Measurements from ENCODE around the gene GFI1B. TPM values are rescaled to one million over a fixed set of nuclear protein-coding genes. Genes with fewer than 3 reads are reported as not detected.
"Not testable (repeated sequence)": the region's sequence is repeated elsewhere in the genome, so short reads cannot be mapped to it uniquely, and the experiment has no call there.

GFI1B gene
- polyA plus RNA-seq, 4 donors = 0.76 to 8.5 (median 1.1) TPM

DNA sequence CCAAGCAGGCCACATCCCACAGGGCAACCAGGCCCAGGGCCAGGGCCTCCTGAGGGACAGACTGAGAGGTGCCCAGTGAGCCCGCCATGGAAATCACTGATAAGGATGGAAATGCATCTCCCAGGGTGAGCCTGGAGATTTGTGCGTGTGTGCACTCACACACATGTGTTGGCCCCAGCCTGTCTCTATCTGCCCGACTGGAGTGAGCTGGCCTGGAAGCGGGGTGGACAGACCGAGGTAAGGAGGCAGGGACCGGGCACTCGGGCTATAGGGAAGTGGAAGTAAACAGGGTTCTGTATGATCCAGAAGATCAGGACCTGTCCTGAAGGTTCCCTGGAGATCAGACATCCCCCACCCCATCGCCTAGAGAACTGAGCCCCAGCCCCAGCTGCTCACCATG, 17.4 kb downstream of the GFI1B start:
- Histone ChIP-seq H3K36me3 (ENCODE audit: control insufficient read depth in 3 of 3, insufficient read depth in 2 of 3, low read depth in 1 of 3, low read length in 3 of 3) (peaks cover 0 to 5% (median 0%) of the 10 kb centered on the region in 3 donors), H3K9me3 (ENCODE audit: control insufficient read depth in 2 of 2, insufficient read depth in 1 of 2, low read depth in 1 of 2, low read length in 1 of 2) (no peaks in the 10 kb centered on the region), H3K27ac (ENCODE audit: low read depth in 1 of 3, low read length in 2 of 3) (no peak overlapping the region), H3K4me1 (ENCODE audit: control insufficient read depth in 3 of 3, insufficient read depth in 2 of 3, low read depth in 1 of 3, low read length in 2 of 3) (peaks cover 0 to 19% (median 0%) of the 10 kb centered on the region in 3 donors), H3K4me3 (ENCODE audit: low read depth in 1 of 3, low read length in 3 of 3) (no peak overlapping the region), H3K27me3 (ENCODE audit: control insufficient read depth in 3 of 3, insufficient read depth in 3 of 3, low read length in 3 of 3) (peaks cover 0 to 16% (median 0%) of the 10 kb centered on the region in 3 donors)
- DNase-seq (no peak), FAIRE-seq (no peak)
- WGBS, 3 donors = 72 to 87% (median 78%) methylated on average over 8 of the region's 8 CpGs

DNA sequence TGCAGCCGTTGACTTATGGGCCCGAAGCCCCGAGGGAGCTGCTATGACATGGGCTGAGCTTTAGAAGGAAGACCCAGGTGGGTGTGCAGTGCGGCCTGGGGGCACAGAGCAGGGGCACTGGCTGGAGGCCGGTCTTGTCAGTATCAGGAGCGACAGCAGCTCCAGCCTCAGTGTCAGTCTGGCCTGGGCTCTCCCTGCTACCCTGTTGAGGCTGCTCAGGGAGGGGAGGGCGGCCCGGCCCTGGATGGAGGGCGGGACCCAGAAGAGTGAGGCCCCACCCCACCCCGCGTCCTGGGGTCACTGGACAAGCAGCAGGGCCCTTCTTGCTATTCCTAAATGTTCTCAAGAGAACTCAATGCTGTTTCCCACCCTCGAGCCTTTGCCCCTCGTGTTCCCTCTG, 18.0 kb downstream of the GFI1B start:
- Histone ChIP-seq H3K4me1 (ENCODE audit: control insufficient read depth in 3 of 3, insufficient read depth in 2 of 3, low read depth in 1 of 3, low read length in 2 of 3) (peaks cover 0 to 19% (median 0%) of the 10 kb centered on the region in 3 donors), H3K36me3 (ENCODE audit: control insufficient read depth in 3 of 3, insufficient read depth in 2 of 3, low read depth in 1 of 3, low read length in 3 of 3) (peaks cover 0 to 2% (median 0%) of the 10 kb centered on the region in 3 donors), H3K27me3 (ENCODE audit: control insufficient read depth in 3 of 3, insufficient read depth in 3 of 3, low read length in 3 of 3) (peaks cover 0 to 14% (median 0%) of the 10 kb centered on the region in 3 donors), H3K4me3 (ENCODE audit: low read depth in 1 of 3, low read length in 3 of 3) (no peak overlapping the region), H3K27ac (ENCODE audit: low read depth in 1 of 3, low read length in 2 of 3) (no peak overlapping the region), H3K9me3 (ENCODE audit: control insufficient read depth in 2 of 2, insufficient read depth in 1 of 2, low read depth in 1 of 2, low read length in 1 of 2) (no peaks in the 10 kb centered on the region)
- DNase-seq (no peak), FAIRE-seq (no peak)
- WGBS, 3 donors = 71 to 76% (median 72%) methylated on average over 10 to 13 of the region's 13 CpGs

- Histone ChIP-seq H3K36me3 (ENCODE audit: control insufficient read depth in 3 of 3, insufficient read depth in 2 of 3, low read depth in 1 of 3, low read length in 3 of 3) (peaks cover 0 to 2% (median 0%) of the 10 kb centered on the region in 3 donors), H3K9me3 (ENCODE audit: control insufficient read depth in 2 of 2, insufficient read depth in 1 of 2, low read depth in 1 of 2, low read length in 1 of 2) (no peaks in the 10 kb centered on the region), H3K27me3 (ENCODE audit: control insufficient read depth in 3 of 3, insufficient read depth in 3 of 3, low read length in 3 of 3) (peaks cover 0 to 12% (median 0%) of the 10 kb centered on the region in 3 donors), H3K4me1 (ENCODE audit: control insufficient read depth in 3 of 3, insufficient read depth in 2 of 3, low read depth in 1 of 3, low read length in 2 of 3) (peaks cover 0 to 19% (median 0%) of the 10 kb centered on the region in 3 donors), H3K4me3 (ENCODE audit: low read depth in 1 of 3, low read length in 3 of 3) (no peak overlapping the region), H3K27ac (ENCODE audit: low read depth in 1 of 3, low read length in 2 of 3) (no peak overlapping the region)
- 61 to 72% (median 71%) methylated on average over 4 of the region's 4 CpGs for WGBS, 3 donors
- FAIRE-seq (no peak), DNase-seq (no peak)
Measured at GRCh38 chr9:132997591-132997990, 19.1 kb downstream of the GFI1B start.

- 74 to 78% (median 78%) methylated on average over 3 to 4 of the region's 4 CpGs for WGBS, 3 donors
- not testable (repeated sequence) for FAIRE-seq
Measured at GRCh38 chr9:132998221-132998620, 19.7 kb downstream of the GFI1B start.

DNA sequence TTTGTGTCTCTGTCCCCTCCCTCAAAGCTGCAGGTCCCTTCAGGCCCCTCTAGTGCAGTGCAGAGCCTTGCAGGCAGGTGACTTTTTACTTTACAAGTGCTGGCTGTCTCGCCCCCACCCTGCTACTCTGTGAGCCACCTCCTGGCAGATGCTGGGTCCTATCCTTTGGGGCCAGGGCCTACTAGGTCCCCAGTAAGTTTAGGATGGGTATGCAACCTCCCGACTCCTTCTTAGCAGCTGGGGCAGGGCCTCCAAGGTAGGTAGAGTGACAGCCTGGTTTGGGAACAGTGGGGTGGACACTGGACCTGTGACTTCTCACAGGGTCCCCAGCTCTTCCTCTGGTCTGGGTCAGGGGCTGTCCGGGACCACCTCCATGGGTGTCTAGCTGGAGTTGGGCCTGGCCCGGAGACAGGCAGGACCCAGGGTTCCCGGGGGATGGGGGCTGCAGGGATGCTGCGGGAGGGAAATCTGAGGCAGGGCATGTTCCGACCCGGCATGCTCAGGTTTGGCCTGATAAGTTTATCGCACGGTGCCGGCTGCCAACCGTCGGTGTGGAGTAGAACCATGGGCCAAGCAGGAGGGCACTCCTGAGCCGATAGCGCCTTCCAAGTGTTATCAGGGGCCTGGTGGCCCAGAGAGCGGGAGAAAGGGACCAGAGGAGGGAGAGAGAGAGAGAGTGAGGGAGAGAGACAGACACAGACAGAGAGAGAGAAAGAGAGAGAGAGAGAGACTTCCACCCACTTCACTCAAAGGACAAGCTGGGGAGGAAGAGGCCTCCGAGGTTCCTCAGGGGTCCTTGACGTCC, 20.5 kb downstream of the GFI1B start:
- H3K9me3 ChIP-seq (ENCODE audit: control insufficient read depth in 2 of 2, insufficient read depth in 1 of 2, low read depth in 1 of 2, low read length in 1 of 2) = no peaks in the 10 kb centered on the region
- H3K27ac ChIP-seq (ENCODE audit: low read depth in 1 of 3, low read length in 2 of 3) = no peak overlapping the region
- FAIRE-seq = no peak
- H3K27me3 ChIP-seq (ENCODE audit: control insufficient read depth in 3 of 3, insufficient read depth in 3 of 3, low read length in 3 of 3) = peaks cover 0 to 10% (median 0%) of the 10 kb centered on the region in 3 donors
- H3K4me3 ChIP-seq (ENCODE audit: low read depth in 1 of 3, low read length in 3 of 3) = no peak overlapping the region
- no peak for DNase-seq
- peaks cover 0 to 2% (median 0%) of the 10 kb centered on the region in 3 donors for H3K36me3 ChIP-seq (ENCODE audit: control insufficient read depth in 3 of 3, insufficient read depth in 2 of 3, low read depth in 1 of 3, low read length in 3 of 3)
- peaks cover 0 to 17% (median 0%) of the 10 kb centered on the region in 3 donors for H3K4me1 ChIP-seq (ENCODE audit: control insufficient read depth in 3 of 3, insufficient read depth in 2 of 3, low read depth in 1 of 3, low read length in 2 of 3)
- 39 to 75% (median 55%) methylated on average over 18 of the region's 18 CpGs for WGBS, 3 donors

More at GRCh38 chr9:132998221-132998620, 19.7 kb downstream of the GFI1B start:
- H3K36me3 ChIP-seq (ENCODE audit: control insufficient read depth in 3 of 3, insufficient read depth in 2 of 3, low read depth in 1 of 3, low read length in 3 of 3); H3K27ac ChIP-seq (ENCODE audit: low read depth in 1 of 3, low read length in 2 of 3); H3K9me3 ChIP-seq (ENCODE audit: control insufficient read depth in 2 of 2, insufficient read depth in 1 of 2, low read depth in 1 of 2, low read length in 1 of 2); DNase-seq; H3K4me3 ChIP-seq (ENCODE audit: low read depth in 1 of 3, low read length in 3 of 3): not testable (repeated sequence)
- Histone ChIP-seq H3K4me1 (ENCODE audit: control insufficient read depth in 3 of 3, insufficient read depth in 2 of 3, low read depth in 1 of 3, low read length in 2 of 3) (peaks cover 0 to 19% (median 0%) of the 10 kb centered on the region in 3 donors), H3K27me3 (ENCODE audit: control insufficient read depth in 3 of 3, insufficient read depth in 3 of 3, low read length in 3 of 3) (peaks cover 0 to 12% (median 0%) of the 10 kb centered on the region in 3 donors)

DNA sequence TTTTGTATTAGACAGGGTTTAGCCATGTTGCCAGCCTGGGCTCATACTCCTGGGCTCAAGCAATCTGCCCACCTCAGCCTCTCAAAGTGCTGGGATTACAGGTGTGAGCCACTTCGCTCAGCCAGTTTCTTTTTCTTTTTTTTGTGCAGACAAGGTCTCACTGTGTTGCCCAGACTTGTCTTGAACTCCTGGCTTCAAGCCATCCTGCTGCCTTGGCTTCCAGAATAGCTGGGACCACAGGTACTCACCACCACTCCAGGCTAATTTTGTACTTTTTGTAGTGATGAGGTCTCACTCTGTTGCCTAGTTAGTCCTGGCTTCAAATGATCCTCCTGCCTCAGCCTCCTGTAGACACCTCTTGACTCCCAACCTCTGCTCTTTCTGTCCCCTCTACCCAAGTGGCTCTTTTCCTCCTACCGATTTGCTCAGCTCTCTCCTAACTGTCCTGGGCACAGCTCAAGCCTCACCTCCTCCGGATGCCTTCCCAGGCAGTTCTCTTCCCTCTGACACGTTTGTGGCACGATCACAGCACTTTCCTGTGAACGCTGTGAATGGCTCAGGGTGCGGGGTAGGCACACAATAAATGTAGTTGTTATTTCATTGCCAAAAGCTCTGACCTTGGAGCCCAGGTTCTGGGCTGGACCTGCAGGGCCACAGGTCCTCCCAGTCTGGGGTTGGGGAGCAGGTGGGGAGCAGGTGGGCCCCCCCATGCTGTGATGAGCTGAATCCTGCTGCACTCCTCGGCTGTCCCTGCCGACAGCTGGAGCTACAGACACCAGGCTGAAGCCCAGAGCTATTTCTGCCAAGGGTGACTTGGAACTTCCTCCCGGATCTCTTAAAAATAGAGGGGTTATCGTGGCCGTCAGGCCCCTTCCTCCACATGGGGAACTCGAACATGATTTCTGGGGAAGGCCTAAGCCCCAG, 23.9 kb downstream of the GFI1B start:
- H3K9me3 ChIP-seq (ENCODE audit: control insufficient read depth in 2 of 2, insufficient read depth in 1 of 2, low read depth in 1 of 2, low read length in 1 of 2) = no peaks in the 10 kb centered on the region
- 50 to 56% (median 55%) methylated on average over 13 of the region's 13 CpGs for WGBS, 3 donors
- H3K4me1 ChIP-seq (ENCODE audit: control insufficient read depth in 3 of 3, insufficient read depth in 2 of 3, low read depth in 1 of 3, low read length in 2 of 3) = peaks cover 0 to 14% (median 0%) of the 10 kb centered on the region in 3 donors
- no peak for FAIRE-seq
- H3K4me3 ChIP-seq (ENCODE audit: low read depth in 1 of 3, low read length in 3 of 3) = no peak overlapping the region
- peaks cover 0 to 6% (median 0%) of the 10 kb centered on the region in 3 donors for H3K27me3 ChIP-seq (ENCODE audit: control insufficient read depth in 3 of 3, insufficient read depth in 3 of 3, low read length in 3 of 3)
- no peaks in the 10 kb centered on the region for H3K36me3 ChIP-seq (ENCODE audit: control insufficient read depth in 3 of 3, insufficient read depth in 2 of 3, low read depth in 1 of 3, low read length in 3 of 3)
- no peak overlapping the region for H3K27ac ChIP-seq (ENCODE audit: low read depth in 1 of 3, low read length in 2 of 3)
- DNase-seq = no peak

DNA sequence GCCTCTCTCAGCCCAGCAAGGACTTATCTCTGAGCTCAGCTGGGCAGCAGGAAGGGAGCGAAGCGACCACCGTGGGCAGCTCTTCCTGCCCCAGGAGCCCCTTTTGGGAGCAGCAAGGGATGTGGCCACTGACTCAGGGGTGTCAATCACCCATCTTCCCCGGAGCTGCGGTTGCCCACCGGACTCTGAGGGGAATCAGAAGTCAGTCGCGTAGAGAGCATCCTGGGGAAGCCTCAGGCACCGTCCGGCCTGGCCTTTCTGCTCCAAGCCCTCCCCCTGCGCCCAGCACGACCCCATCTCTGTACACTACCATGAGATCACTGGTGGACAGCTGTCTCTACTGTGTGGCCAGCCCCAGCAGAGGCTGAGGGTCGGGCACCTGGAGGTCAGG, 24.6 kb downstream of the GFI1B start:
- WGBS, 3 donors = 54 to 81% (median 59%) methylated on average over 13 of the region's 13 CpGs
- no peaks in the 10 kb centered on the region for H3K9me3 ChIP-seq (ENCODE audit: control insufficient read depth in 2 of 2, insufficient read depth in 1 of 2, low read depth in 1 of 2, low read length in 1 of 2)
- H3K4me3 ChIP-seq (ENCODE audit: low read depth in 1 of 3, low read length in 3 of 3) = no peak overlapping the region
- no peaks in the 10 kb centered on the region for H3K36me3 ChIP-seq (ENCODE audit: control insufficient read depth in 3 of 3, insufficient read depth in 2 of 3, low read depth in 1 of 3, low read length in 3 of 3)
- no peak for FAIRE-seq
- peaks cover 0 to 6% (median 0%) of the 10 kb centered on the region in 3 donors for H3K27me3 ChIP-seq (ENCODE audit: control insufficient read depth in 3 of 3, insufficient read depth in 3 of 3, low read length in 3 of 3)
- H3K4me1 ChIP-seq (ENCODE audit: control insufficient read depth in 3 of 3, insufficient read depth in 2 of 3, low read depth in 1 of 3, low read length in 2 of 3) = peaks cover 0 to 14% (median 0%) of the 10 kb centered on the region in 3 donors
- H3K27ac ChIP-seq (ENCODE audit: low read depth in 1 of 3, low read length in 2 of 3) = no peak overlapping the region
- no peak for DNase-seq

DNA sequence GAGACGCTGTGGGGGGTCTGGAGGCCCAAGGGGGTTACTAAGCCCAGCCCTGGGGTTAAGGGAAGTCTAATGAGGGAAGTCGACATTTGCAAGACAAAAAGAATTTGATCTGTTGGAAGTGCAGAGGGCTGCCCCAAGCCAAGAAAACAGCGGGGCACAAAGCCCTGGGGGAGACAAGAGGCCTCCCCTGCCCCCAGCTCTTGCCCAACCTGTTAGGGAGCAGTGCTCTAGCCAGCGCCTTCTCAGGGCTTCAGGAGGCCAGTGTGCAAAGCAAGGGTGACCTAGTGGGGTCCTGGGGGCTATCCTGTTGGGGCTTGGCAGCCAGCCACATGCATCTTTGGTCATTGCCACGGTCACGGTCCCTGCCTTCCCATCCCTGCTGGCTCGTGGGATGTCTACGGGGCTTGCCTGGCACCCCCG, 25.2 kb downstream of the GFI1B start:
- Histone ChIP-seq H3K9me3 (ENCODE audit: control insufficient read depth in 2 of 2, insufficient read depth in 1 of 2, low read depth in 1 of 2, low read length in 1 of 2) (no peaks in the 10 kb centered on the region), H3K36me3 (ENCODE audit: control insufficient read depth in 3 of 3, insufficient read depth in 2 of 3, low read depth in 1 of 3, low read length in 3 of 3) (no peaks in the 10 kb centered on the region), H3K4me1 (ENCODE audit: control insufficient read depth in 3 of 3, insufficient read depth in 2 of 3, low read depth in 1 of 3, low read length in 2 of 3) (peaks cover 0 to 14% (median 0%) of the 10 kb centered on the region in 3 donors), H3K27ac (ENCODE audit: low read depth in 1 of 3, low read length in 2 of 3) (no peak overlapping the region), H3K27me3 (ENCODE audit: control insufficient read depth in 3 of 3, insufficient read depth in 3 of 3, low read length in 3 of 3) (peaks cover 0 to 6% (median 0%) of the 10 kb centered on the region in 3 donors), H3K4me3 (ENCODE audit: low read depth in 1 of 3, low read length in 3 of 3) (no peak overlapping the region)
- no peak for DNase-seq
- FAIRE-seq = no peak
- WGBS, 3 donors = 57 to 69% (median 65%) methylated on average over 9 of the region's 9 CpGs

Measured in small intestine (tissue), 7 donors.